ENCODE measurements around the gene PSD4.

Gene PSD4

GRCh38 chr2:113257516-113258264 lies 83.9 kb downstream of the PSD4 start:
- TF ChIP-seq CTCF (IDR thresholded peaks at IDR 0.05), result no peak

GRCh38 chr2:113258471-113259147 lies 84.8 kb downstream of the PSD4 start:
- no peak for TF ChIP-seq CTCF (IDR thresholded peaks at IDR 0.05)

Data from LNCAP (cell line).